ENCODE results near the gene CEACAM21. TPM values are rescaled to one million over a fixed set of nuclear protein-coding genes. Genes with fewer than 3 reads are reported as not detected.

CEACAM21 gene
- 0.12 and 3.6 TPM in 2 replicates for total RNA-seq (2014; rRNA removed; shearing (Covaris generic))

GRCh38 chr19:41575998-41576397 is at the start of gene CEACAM21:
CEACAM21 (plus strand) TSS chr19:41576166; CDS start chr19:41576275, 109 bp downstream.
- in situ Hi-C loops (cut with HindIII; ENCODE audit: low sequenced_read_pairs), result no loop called here
- DNase-seq (ENCODE audit: low spot score), result no peak

GRCh38 chr19:41527089-41527488 is 48.9 kb upstream of the CEACAM21 start:
- in situ Hi-C loops (cut with HindIII; ENCODE audit: low sequenced_read_pairs), result no loop called here
- no peak for DNase-seq (ENCODE audit: low spot score)

GRCh38 chr19:41528106-41528505 is 47.9 kb upstream of the CEACAM21 start:
- in situ Hi-C loops (cut with HindIII; ENCODE audit: low sequenced_read_pairs), result no loop called here
- DNase-seq (ENCODE audit: low spot score), result no peak

- in situ Hi-C loops (cut with HindIII; ENCODE audit: low sequenced_read_pairs), result no loop called here
- no peak for DNase-seq (ENCODE audit: low spot score)
Measured at GRCh38 chr19:41529484-41530183, 46.3 kb upstream of the CEACAM21 start.

- in situ Hi-C loops (cut with HindIII; ENCODE audit: low sequenced_read_pairs), result no loop called here
- DNase-seq (ENCODE audit: low spot score), result no peak
Measured at GRCh38 chr19:41530184-41530534, 45.8 kb upstream of the CEACAM21 start.

- in situ Hi-C loops (cut with HindIII; ENCODE audit: low sequenced_read_pairs), result no loop called here
- DNase-seq (ENCODE audit: low spot score), result no peak
Measured at GRCh38 chr19:41530761-41531301, 45.1 kb upstream of the CEACAM21 start.

GRCh38 chr19:41531438-41532311 is 44.3 kb upstream of the CEACAM21 start:
- no peak for DNase-seq (ENCODE audit: low spot score)
- in situ Hi-C loops (cut with HindIII; ENCODE audit: low sequenced_read_pairs), result no loop called here

- in situ Hi-C loops (cut with HindIII; ENCODE audit: low sequenced_read_pairs), result no loop called here
- DNase-seq (ENCODE audit: low spot score), result no peak
Measured at GRCh38 chr19:41532526-41532925, 43.4 kb upstream of the CEACAM21 start.

- no peak for DNase-seq (ENCODE audit: low spot score)
- in situ Hi-C loops (cut with HindIII; ENCODE audit: low sequenced_read_pairs), result no loop called here
Measured at GRCh38 chr19:41533671-41534215, 42.2 kb upstream of the CEACAM21 start.

GRCh38 chr19:41535029-41535622 is 40.8 kb upstream of the CEACAM21 start:
- in situ Hi-C loops (cut with HindIII; ENCODE audit: low sequenced_read_pairs), result no loop called here
- DNase-seq (ENCODE audit: low spot score), result no peak

GRCh38 chr19:41537789-41538188 is 38.2 kb upstream of the CEACAM21 start:
- in situ Hi-C loops (cut with HindIII; ENCODE audit: low sequenced_read_pairs), result no loop called here
- DNase-seq (ENCODE audit: low spot score), result no peak

- in situ Hi-C loops (cut with HindIII; ENCODE audit: low sequenced_read_pairs), result no loop called here
Measured at GRCh38 chr19:41540041-41540695, 35.8 kb upstream of the CEACAM21 start.

GRCh38 chr19:41541990-41542584 is 33.9 kb upstream of the CEACAM21 start:
- peak; percentile 16 for DNase-seq (ENCODE audit: low spot score)
- in situ Hi-C loops (cut with HindIII; ENCODE audit: low sequenced_read_pairs), result no loop called here

More at GRCh38 chr19:41540041-41540695, 35.8 kb upstream of the CEACAM21 start:
- DNase-seq (ENCODE audit: low spot score), result no peak

GRCh38 chr19:41542622-41543021 is 33.3 kb upstream of the CEACAM21 start:
- in situ Hi-C loops (cut with HindIII; ENCODE audit: low sequenced_read_pairs), result no loop called here
- no peak for DNase-seq (ENCODE audit: low spot score)

- no peak for DNase-seq (ENCODE audit: low spot score)
- in situ Hi-C loops (cut with HindIII; ENCODE audit: low sequenced_read_pairs), result no loop called here
Measured at GRCh38 chr19:41543582-41543981, 32.4 kb upstream of the CEACAM21 start.

GRCh38 chr19:41545547-41545946 is 30.4 kb upstream of the CEACAM21 start:
- in situ Hi-C loops (cut with HindIII; ENCODE audit: low sequenced_read_pairs), result no loop called here

GRCh38 chr19:41546386-41546789 is 29.6 kb upstream of the CEACAM21 start:
- no peak for DNase-seq (ENCODE audit: low spot score)

More at GRCh38 chr19:41545547-41545946, 30.4 kb upstream of the CEACAM21 start:
- DNase-seq (ENCODE audit: low spot score), result no peak

GRCh38 chr19:41546961-41547360 is 29.0 kb upstream of the CEACAM21 start:
- DNase-seq (ENCODE audit: low spot score), result no peak
- in situ Hi-C loops (cut with HindIII; ENCODE audit: low sequenced_read_pairs), result no loop called here

More at GRCh38 chr19:41546386-41546789, 29.6 kb upstream of the CEACAM21 start:
- in situ Hi-C loops (cut with HindIII; ENCODE audit: low sequenced_read_pairs), result no loop called here

GRCh38 chr19:41547569-41547968 is 28.4 kb upstream of the CEACAM21 start:
- no peak for DNase-seq (ENCODE audit: low spot score)
- in situ Hi-C loops (cut with HindIII; ENCODE audit: low sequenced_read_pairs), result no loop called here
